HG02884 (cell line): Measurements from ENCODE around the gene COL4A4.

Experiments used
- ATAC-seq: cut with Tn5 transposase; IDR thresholded peaks from one replicate; pipeline ENCODE4 v1.9.1; 2021; ENCODE audit warnings: mild to moderate bottlenecking, moderate library complexity; ENCODE audit not compliant: unreplicated experiment

The COL4A4 gene

DNA sequence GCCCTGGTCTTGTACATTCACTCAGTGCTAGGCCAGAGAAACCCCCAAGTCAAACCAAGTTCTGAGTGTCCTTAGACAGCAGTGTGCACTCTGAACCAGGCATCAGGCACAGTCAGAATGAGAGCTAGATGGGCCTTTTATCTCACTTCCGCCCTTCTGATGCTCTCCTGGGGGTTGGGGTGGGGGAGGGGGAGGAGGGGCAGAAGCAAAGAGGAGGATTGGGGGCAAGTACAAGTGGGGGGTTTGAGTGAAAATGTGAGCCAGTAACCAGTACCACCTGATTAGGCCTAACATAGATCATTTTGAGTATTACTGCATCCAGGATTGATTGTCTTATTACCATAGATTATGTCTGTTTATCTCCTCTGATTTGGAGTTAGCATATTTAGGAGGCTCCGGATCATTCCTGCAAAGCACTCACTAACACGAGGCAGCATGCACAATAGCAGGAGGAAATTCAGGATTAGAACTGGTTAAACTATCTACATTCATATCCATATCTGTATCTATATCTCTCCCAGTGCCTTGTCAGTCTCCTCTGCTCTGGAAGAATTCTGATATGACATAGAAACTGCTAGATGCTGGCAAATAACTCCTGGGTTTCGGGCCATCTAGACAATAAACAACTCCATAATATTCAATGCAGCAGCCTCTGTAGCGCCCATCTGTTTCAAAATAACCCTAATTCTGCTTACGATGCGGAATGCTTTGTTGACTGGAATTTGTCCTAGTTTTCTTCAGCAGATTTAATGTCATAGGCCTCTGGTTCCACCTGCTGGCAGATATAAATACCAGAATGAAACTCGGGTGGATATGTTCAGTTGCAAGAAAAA lies 179.0 kb downstream of the COL4A4 start:
- peak; percentile 99 for ATAC-seq

GRCh38 chr2:226983895-226984749 lies 179.9 kb downstream of the COL4A4 start:
- no peak for ATAC-seq

DNA sequence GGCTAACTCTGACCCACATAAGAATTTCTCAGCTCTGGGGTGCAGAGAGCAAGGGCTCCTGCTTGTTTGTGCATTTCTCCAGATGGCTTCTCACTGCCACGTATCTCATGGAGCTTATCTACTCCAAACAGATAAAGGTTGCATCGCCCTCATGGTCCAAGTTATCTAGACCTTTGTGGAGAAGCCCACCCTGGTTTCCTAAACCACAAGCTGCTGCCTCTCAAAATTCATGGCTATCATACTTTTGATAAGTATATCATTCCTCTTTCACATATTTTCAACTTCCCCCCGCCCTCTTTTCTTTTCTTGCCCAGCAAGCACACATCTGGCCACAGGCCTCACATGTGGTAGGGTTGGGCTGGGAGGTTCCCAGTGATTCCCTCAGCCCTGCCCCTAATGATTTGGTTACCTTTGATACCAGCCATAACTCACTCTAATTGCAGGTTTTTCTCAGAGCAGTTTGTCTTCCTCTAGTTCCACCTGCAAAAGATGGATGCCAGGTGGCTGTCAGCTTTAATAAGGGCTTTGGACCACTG lies 182.1 kb downstream of the COL4A4 start:
- no peak for ATAC-seq

DNA sequence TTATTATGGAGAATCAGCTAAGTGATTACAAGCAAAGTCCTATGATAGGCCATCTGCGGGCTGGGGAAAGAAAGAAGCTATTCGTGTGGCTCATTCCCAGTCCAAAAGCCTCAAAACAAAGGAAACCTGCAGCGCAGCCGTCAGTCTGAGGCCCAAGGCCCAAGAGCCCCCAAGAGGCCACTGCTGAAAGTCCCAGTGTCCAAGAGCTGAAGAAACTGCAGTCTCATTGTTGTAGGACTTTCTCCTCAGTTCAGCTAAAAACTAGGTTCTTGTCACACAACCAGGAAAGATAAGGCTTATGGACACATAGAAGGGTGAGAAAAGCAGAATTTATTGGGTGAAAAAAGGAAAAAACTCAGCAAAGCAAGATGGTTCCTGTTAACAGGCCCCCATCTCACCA lies 185.0 kb downstream of the COL4A4 start:
- no peak for ATAC-seq

DNA sequence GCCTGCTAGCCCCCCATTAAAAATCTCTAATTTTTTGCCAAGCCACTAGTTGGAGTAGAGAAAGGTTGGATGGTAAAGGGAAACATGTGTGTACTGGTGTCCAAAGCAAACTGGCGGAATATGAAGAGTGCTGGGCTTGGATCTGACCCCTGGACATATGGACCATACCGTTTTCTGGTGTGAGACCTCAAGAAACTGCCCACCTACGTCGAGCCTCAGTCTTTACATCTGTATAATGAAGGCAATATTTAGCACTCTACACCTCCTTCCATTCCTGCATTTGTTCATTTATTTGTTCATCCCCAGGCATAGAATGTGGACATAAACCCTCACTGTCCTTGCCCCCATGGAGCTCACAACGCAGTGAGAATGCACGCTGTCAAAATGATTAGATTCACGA lies 185.7 kb downstream of the COL4A4 start:
- ATAC-seq, result no peak

- no peak for ATAC-seq
These were observed 186.2 kb downstream of the COL4A4 start for GRCh38 chr2:226977775-226978190.

- ATAC-seq, result no peak
These were observed 190.2 kb downstream of the COL4A4 start for GRCh38 chr2:226973816-226974215.

- ATAC-seq, result peak; percentile 34
These were observed 192.2 kb downstream of the COL4A4 start for GRCh38 chr2:226971770-226972169.

GRCh38 chr2:226971084-226971483 lies 192.9 kb downstream of the COL4A4 start:
- ATAC-seq, result peak; percentile 54

DNA sequence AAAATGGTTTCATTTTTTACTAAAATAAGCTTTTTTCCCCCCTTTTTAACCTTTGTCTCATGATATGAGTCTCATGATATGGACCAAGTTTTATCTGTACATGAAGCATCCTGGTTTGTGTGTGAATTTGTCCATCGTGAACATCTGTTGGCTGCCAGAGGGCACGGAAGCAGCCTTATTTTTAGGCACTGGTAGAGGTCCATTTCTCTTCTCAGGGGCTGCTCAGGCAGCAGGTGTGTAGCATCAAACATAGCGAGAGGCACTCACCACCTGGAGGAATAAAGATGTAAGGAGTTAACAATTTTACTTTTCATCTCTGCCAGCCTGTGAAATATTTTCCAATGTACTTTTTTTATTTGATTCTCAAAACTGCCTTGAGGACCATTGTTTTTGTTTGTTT lies 193.6 kb downstream of the COL4A4 start:
- ATAC-seq, result peak; percentile 51

GRCh38 chr2:226969417-226970080 lies 194.5 kb downstream of the COL4A4 start:
- ATAC-seq, result no peak

- no peak for ATAC-seq
These were observed 198.6 kb downstream of the COL4A4 start for GRCh38 chr2:226965376-226965775.

DNA sequence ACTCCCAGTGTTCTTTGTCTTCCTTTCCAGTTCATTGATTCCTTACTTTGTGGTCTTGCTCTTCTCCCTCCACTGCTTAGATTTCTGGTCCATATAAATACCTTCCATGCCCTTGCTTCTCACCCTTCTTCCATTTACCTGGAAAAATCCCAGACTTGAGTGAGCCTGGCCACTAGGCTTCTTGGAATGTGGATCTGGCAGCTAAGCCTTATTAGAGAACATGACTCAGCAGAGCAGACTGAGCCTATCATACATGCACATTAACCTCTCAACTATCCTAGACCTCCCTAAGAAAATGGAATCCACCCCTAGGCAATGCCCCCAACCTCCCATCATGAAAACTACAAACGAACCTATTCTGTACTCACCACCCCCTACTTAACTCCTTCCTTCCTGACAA lies 200.5 kb downstream of the COL4A4 start:
- ATAC-seq, result no peak

DNA sequence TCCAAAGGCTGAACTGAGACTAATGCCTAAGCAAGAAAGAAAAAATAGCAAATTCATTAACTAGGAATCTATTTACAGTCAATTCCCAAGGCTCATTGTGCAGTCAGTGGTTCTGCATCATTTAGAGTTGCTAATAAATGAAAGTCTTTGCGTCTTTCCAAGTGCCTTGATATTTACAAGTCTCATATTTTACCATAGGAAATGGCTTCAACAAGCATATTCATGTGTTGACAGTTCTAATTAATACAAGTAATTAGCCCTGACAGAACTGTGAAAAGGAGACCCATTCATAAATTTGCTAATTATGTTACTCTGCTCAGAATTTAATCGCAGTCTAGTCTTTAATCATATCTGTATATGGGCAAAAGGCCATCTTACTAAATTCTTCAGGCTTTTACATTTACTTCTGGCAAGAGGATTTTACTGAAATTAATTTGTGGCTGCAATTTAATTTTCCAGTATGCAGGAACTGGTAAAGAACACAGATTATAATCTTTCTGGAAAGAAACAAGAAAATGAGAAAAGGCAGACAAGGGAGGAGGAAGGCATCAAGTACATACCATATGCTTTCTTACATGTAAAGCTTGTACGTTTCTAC lies 201.7 kb downstream of the COL4A4 start:
- ATAC-seq, result no peak

GRCh38 chr2:226959418-226959817 lies 204.6 kb downstream of the COL4A4 start:
- ATAC-seq, result no peak

- ATAC-seq, result no peak
These were observed 207.3 kb downstream of the COL4A4 start for GRCh38 chr2:226956659-226957058.

DNA sequence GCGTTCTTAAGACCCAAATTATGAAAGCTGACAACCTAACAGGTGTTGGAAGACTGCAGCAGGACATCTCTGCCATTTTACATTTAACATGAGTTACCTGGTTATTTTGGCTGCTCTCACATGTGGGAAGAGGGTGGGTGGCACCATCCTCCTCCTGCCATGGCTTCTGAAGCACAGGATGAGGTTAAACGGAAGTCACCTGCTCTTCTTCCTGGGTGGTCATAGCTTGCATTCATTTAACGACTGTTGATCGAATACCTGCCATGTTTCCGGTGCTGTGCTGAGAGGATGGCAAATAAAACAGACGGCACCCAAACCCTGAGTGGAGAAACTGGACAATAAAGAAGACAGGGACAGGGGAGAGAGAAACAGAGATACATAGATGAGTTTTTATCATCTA lies 210.2 kb downstream of the COL4A4 start:
- no peak for ATAC-seq

- no peak for ATAC-seq
These were observed 210.8 kb downstream of the COL4A4 start for GRCh38 chr2:226953206-226953605.
